ENCODE data around the gene NPPC.

Gene NPPC

GRCh38 chr2:231946241-231946814 is 20.1 kb upstream of the NPPC start:
- TF ChIP-seq, protein P1, sequence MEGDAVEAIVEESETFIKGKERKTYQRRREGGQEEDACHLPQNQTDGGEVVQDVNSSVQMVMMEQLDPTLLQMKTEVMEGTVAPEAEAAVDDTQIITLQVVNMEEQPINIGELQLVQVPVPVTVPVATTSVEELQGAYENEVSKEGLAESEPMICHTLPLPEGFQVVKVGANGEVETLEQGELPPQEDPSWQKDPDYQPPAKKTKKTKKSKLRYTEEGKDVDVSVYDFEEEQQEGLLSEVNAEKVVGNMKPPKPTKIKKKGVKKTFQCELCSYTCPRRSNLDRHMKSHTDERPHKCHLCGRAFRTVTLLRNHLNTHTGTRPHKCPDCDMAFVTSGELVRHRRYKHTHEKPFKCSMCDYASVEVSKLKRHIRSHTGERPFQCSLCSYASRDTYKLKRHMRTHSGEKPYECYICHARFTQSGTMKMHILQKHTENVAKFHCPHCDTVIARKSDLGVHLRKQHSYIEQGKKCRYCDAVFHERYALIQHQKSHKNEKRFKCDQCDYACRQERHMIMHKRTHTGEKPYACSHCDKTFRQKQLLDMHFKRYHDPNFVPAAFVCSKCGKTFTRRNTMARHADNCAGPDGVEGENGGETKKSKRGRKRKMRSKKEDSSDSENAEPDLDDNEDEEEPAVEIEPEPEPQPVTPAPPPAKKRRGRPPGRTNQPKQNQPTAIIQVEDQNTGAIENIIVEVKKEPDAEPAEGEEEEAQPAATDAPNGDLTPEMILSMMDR (IDR thresholded peaks at IDR 0.05) = no peak
- no peak for DNase-seq (ENCODE audit: low spot score)
- H3K27ac ChIP-seq = no peak overlapping the region
- H3K4me3 ChIP-seq = no peak overlapping the region

DNA sequence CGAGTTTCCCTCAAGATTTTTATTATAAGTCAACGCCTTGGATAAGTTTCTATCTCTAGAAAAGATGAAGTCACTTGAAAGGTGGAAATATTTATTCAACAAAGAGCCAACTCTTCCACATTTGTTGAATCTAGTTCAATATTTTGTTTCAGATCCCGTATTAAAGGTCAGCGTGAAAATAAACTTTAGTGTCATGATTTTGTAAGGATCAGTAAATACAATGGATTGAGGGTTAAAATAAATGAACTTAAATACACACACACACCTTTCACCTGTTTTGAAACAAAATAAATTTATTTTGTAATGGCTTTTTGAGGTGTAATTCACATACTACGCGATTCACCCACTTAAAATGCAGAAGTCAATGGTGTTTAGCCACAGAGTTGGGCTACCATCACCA is 16.0 kb upstream of the NPPC start:
- Histone ChIP-seq H3K4me3 (no peak overlapping the region), H3K27ac (no peak overlapping the region)
- DNase-seq (ENCODE audit: low spot score) = no peak
- TF ChIP-seq, protein P1 (IDR thresholded peaks at IDR 0.05) = no peak

- H3K27ac ChIP-seq = no peak overlapping the region
- no peak overlapping the region for H3K4me3 ChIP-seq
- TF ChIP-seq, protein P1 (IDR thresholded peaks at IDR 0.05) = no peak
- no peak for DNase-seq (ENCODE audit: low spot score)
Observed at GRCh38 chr2:231941673-231942072, 15.5 kb upstream of the NPPC start.

DNA sequence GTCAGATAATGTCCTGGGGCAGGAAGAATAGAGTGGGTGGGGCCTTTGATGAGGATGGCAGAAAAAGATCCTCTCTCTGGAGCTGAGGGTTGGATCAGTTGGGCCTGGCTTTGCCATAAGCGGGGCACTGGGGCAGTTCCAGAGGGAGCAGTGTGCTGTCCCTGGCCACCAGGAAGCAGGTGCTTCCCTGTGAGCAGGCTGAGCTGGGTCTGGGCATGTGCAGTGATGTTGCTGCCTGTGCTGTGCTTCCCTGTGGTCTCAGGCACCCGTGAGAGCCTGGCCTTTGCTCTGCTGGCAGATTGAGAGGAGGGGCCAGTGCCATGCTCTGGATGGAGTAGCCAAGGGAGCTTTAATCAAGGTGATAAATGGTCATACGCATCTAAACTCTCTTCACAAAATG is 14.6 kb upstream of the NPPC start:
- no peak for DNase-seq (ENCODE audit: low spot score)
- TF ChIP-seq, protein P1 (IDR thresholded peaks at IDR 0.05) = no peak
- no peak overlapping the region for H3K27ac ChIP-seq
- no peak overlapping the region for H3K4me3 ChIP-seq

DNA sequence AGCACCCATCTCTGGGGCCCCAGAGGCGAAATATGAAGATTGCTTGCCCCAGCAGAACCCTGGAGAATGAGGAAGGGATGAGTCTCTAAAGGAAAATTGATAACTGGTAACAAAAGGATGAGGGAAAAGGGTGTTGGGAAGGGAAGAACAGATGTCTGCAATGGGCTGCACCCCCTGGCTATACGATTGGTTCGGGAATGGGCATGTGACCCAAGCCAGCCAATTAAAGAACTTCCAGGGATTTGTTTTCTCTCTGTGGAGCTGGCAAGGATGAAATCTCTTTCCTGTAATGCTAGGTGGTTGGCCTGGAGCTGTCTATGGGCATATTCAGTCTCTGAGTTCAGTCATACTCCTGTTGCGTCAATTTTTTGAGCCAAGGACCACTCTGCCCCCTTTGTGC is 12.8 kb upstream of the NPPC start:
- Histone ChIP-seq H3K27ac (no peak overlapping the region), H3K4me3 (no peak overlapping the region)
- DNase-seq (ENCODE audit: low spot score) = no peak
- TF ChIP-seq, protein P1 (IDR thresholded peaks at IDR 0.05) = no peak

DNA sequence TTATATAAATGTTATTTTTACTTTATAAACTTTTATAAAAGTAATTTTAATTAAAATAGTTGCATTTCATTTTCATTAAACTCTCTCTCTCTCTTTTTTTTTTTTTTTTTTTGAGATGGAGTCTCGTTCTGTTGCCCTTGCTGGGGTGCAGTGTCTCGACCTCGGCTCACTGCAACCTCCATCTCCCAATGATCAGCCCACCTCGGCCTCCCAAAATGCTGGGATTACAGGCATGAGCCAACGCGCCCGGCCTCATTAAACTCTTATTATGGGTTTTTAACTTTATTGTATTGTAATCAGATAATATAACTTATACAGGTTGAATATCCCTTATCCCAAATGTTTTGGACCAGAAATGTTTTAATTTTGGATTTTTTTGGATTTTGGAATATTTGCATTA is 10.9 kb upstream of the NPPC start:
- no peak overlapping the region for H3K4me3 ChIP-seq
- no peak for DNase-seq (ENCODE audit: low spot score)
- TF ChIP-seq, protein P1 (IDR thresholded peaks at IDR 0.05) = no peak
- H3K27ac ChIP-seq = no peak overlapping the region

- no peak for DNase-seq (ENCODE audit: low spot score)
- Histone ChIP-seq H3K4me3 (no peak overlapping the region), H3K27ac (no peak overlapping the region)
- TF ChIP-seq, protein P1 (IDR thresholded peaks at IDR 0.05) = no peak
Observed at GRCh38 chr2:231936491-231936890, 10.3 kb upstream of the NPPC start.
